Keratinocyte (primary cell): Measurements from ENCODE around the gene PLEKHA6. TPM values are rescaled to one million over a fixed set of nuclear protein-coding genes. Genes with fewer than 3 reads are reported as not detected.

Experiments used
- DNase-seq: peaks from one replicate; pipeline ENCODE4 v3.0.0-alpha.2; 2011; ENCODE audit warnings: low read depth, missing footprints, low spot score
- FAIRE-seq: peaks from 2 replicates; lab custom pipeline; 2011; peaks lifted over from hg19 to GRCh38; lab: Jason Lieb, UNC
- H2AFZ ChIP-seq: 2 replicates; pipeline ENCODE4 v1.6.0; 2012; ENCODE audit warnings: low read length, control low read depth, inconsistent platforms; ENCODE audit not compliant: control insufficient read depth
- H3K27ac ChIP-seq: 2 replicates; pipeline ENCODE4 v1.5.1; 2011; ENCODE audit warnings: low read length; ENCODE audit not compliant: control insufficient read depth, insufficient read depth
- H3K27me3 ChIP-seq: 3 replicates; pipeline ENCODE4 v1.6.0; 2011; ENCODE audit warnings: low read length; ENCODE audit not compliant: control insufficient read depth, insufficient read depth; ENCODE audit errors: extremely low read depth
- H3K36me3 ChIP-seq, 2 experiments: 2 replicates in 1 of 2; 3 replicates in 1 of 2; pipeline ENCODE4 v1.5.1; 2011; ENCODE audit warnings: low read length in 2 of 2, mild to moderate bottlenecking in 1 of 2; ENCODE audit not compliant: control insufficient read depth in 2 of 2, insufficient read depth in 2 of 2; ENCODE audit errors: extremely low read depth in 1 of 2
- H3K4me1 ChIP-seq: 3 replicates; pipeline ENCODE4 v1.5.1; 2011; ENCODE audit warnings: low read length; ENCODE audit not compliant: control insufficient read depth, insufficient read depth; ENCODE audit errors: extremely low read depth
- H3K4me2 ChIP-seq: 3 replicates; pipeline ENCODE4 v1.6.0; 2011; ENCODE audit warnings: low read depth, low read length; ENCODE audit not compliant: control insufficient read depth, insufficient read depth; ENCODE audit errors: extremely low read depth
- H3K4me3 ChIP-seq, 3 experiments: fragments of 200-600 bp in 1 of 3; sonication (generic) in 1 of 3; 2 replicates in 2 of 3; 3 replicates in 1 of 3; pipeline ENCODE4 v1.5.1; 2011 to 2016; ENCODE audit warnings: low read length in 3 of 3, mild to moderate bottlenecking in 3 of 3, control low read depth in 2 of 3, inconsistent platforms in 1 of 3, low read depth in 1 of 3, mixed read lengths in 1 of 3, mixed run types in 1 of 3, moderate library complexity in 1 of 3; ENCODE audit not compliant: control insufficient read depth in 2 of 3, insufficient read depth in 2 of 3; ENCODE audit errors: extremely low read depth in 1 of 3
- H3K79me2 ChIP-seq: 2 replicates; pipeline ENCODE4 v1.6.0; 2012; ENCODE audit warnings: low read length; ENCODE audit not compliant: control insufficient read depth, insufficient read depth
- H3K9ac ChIP-seq: 3 replicates; pipeline ENCODE4 v1.6.0; 2011; ENCODE audit warnings: low read length; ENCODE audit not compliant: control insufficient read depth, insufficient read depth; ENCODE audit errors: extremely low read depth
- H3K9me1 ChIP-seq: 3 replicates; pipeline ENCODE4 v1.6.0; 2011; ENCODE audit warnings: low read length; ENCODE audit not compliant: control insufficient read depth, insufficient read depth; ENCODE audit errors: extremely low read depth
- H3K9me3 ChIP-seq: 2 replicates; pipeline ENCODE4 v1.5.1; 2012; ENCODE audit warnings: low read depth, low read length; ENCODE audit not compliant: control insufficient read depth
- H4K20me1 ChIP-seq: 3 replicates; pipeline ENCODE4 v1.6.0; 2011; ENCODE audit warnings: low read length; ENCODE audit not compliant: control insufficient read depth, insufficient read depth; ENCODE audit errors: extremely low read depth
- EZH2 ChIP-seq: IDR thresholded peaks from one replicate; pipeline ENCODE4 v1.6.1; 2012; ENCODE audit warnings: inconsistent platforms, mild to moderate bottlenecking, low read length, moderate library complexity
- dilution Hi-C: fragments of 300-500 bp; cut with MboI; formaldehyde crosslinking; loops from one replicate; pipeline ENCODE4 v1.7.0; 2020; ENCODE audit warnings: low sequenced_read_pairs; ENCODE audit not compliant: extremely low pct_ligation_motif_present
- polyA plus RNA-seq, 5 experiments: library from polyadenylated mRNA; depleted of rRNA in 3 of 5; stranded (reverse) in 3 of 5; stranded (forward) in 1 of 5; unstranded in 1 of 5; fragments of >200 nt; gene quantifications; 1 replicate in 1 of 5; 2 replicates in 3 of 5; 3 replicates in 1 of 5; pipeline versions ENCODE4 v1.2.1 to v1.2.3, GENCODE V29; 2011 to 2012; ENCODE audit warnings: missing spikeins in 2 of 5, low read depth in 1 of 5, low replicate concordance in 1 of 5
- TF ChIP-seq, protein P1 (sequence below), 3 experiments: IDR thresholded peaks in 1 of 3; conservative IDR thresholded peaks in 1 of 3; optimal IDR thresholded peaks in 1 of 3; 2 replicates in 2 of 3; 3 replicates in 1 of 3; pipeline versions ENCODE3 to v1.5.1; 2011; ENCODE audit warnings: low read length in 3 of 3, mild to moderate bottlenecking in 3 of 3, moderate library complexity in 2 of 3, control low read depth in 1 of 3, inconsistent platforms in 1 of 3; ENCODE audit not compliant: insufficient read depth in 2 of 3; ENCODE audit errors: extremely low read depth in 1 of 3

Gene PLEKHA6
- polyA plus RNA-seq, 1 donor (not counting 4 experiments of a cell fraction or from before 2014, with no cell fraction given): 1.5 TPM

DNA sequence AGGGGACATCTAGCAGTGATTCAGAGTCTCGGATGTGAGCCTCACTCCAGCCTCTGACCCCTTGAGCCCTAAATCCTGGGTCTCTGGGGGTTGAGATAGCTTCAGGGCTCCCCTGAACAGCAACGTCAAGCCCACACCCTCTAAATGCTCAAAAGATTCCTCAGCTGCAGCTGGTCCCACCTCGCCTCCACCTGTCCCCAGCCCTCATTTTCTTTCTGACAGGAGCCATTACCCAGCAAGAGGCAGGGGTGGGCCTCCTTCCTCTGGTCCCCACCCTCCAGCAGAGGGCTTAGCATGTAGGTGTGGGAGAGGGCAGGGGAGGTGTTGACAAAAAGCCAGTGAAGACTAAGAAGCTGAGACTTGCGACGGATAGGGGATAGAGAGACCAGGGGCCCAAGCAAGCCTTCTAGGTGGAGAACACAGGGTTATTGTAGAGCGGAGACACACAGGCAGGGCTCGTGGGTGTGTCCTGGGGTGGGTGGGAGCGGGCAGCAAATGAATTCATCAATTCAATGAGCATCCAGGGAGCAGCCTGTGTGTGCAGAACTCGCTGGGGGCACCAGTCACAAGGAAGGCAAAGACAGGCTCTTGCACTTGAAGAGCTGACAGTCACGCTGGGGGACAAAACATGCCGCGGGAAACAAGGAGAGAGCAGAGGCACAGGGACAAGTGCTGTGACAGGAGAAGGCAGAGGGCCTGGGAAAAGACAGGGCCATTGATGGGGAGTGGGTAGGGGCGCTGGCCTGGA lies 97.0 kb downstream of the PLEKHA6 start:
- H2AFZ ChIP-seq: no peak overlapping the region
- TF ChIP-seq, protein P1, sequence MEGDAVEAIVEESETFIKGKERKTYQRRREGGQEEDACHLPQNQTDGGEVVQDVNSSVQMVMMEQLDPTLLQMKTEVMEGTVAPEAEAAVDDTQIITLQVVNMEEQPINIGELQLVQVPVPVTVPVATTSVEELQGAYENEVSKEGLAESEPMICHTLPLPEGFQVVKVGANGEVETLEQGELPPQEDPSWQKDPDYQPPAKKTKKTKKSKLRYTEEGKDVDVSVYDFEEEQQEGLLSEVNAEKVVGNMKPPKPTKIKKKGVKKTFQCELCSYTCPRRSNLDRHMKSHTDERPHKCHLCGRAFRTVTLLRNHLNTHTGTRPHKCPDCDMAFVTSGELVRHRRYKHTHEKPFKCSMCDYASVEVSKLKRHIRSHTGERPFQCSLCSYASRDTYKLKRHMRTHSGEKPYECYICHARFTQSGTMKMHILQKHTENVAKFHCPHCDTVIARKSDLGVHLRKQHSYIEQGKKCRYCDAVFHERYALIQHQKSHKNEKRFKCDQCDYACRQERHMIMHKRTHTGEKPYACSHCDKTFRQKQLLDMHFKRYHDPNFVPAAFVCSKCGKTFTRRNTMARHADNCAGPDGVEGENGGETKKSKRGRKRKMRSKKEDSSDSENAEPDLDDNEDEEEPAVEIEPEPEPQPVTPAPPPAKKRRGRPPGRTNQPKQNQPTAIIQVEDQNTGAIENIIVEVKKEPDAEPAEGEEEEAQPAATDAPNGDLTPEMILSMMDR (optimal IDR thresholded peaks at IDR 0.05 in 1 of 3, IDR thresholded peaks at IDR 0.05 in 1 of 3, conservative IDR thresholded peaks at IDR 0.05 in 1 of 3; ENCODE audit: extremely low read depth in 1 of 3, insufficient read depth in 2 of 3, low read length in 3 of 3): no peak
- no peak for TF ChIP-seq EZH2
- H3K36me3 ChIP-seq: peaks cover 2 to 16% of the 10 kb centered on the region in 2 experiments
- H3K9me1 ChIP-seq: no peaks in the 10 kb centered on the region
- no peak overlapping the region for H3K4me2 ChIP-seq
- dilution Hi-C loops: no loop called here
- no peak for DNase-seq
- H3K4me3 ChIP-seq: no peak overlapping the region
- H3K9ac ChIP-seq: no peak overlapping the region
- H4K20me1 ChIP-seq: no peaks in the 10 kb centered on the region
- no peaks in the 10 kb centered on the region for H3K27me3 ChIP-seq
- H3K9me3 ChIP-seq: no peaks in the 10 kb centered on the region
- H3K27ac ChIP-seq: no peak overlapping the region
- no peaks in the 10 kb centered on the region for H3K4me1 ChIP-seq
- no peaks in the 10 kb centered on the region for H3K79me2 ChIP-seq
- no peak for FAIRE-seq

DNA sequence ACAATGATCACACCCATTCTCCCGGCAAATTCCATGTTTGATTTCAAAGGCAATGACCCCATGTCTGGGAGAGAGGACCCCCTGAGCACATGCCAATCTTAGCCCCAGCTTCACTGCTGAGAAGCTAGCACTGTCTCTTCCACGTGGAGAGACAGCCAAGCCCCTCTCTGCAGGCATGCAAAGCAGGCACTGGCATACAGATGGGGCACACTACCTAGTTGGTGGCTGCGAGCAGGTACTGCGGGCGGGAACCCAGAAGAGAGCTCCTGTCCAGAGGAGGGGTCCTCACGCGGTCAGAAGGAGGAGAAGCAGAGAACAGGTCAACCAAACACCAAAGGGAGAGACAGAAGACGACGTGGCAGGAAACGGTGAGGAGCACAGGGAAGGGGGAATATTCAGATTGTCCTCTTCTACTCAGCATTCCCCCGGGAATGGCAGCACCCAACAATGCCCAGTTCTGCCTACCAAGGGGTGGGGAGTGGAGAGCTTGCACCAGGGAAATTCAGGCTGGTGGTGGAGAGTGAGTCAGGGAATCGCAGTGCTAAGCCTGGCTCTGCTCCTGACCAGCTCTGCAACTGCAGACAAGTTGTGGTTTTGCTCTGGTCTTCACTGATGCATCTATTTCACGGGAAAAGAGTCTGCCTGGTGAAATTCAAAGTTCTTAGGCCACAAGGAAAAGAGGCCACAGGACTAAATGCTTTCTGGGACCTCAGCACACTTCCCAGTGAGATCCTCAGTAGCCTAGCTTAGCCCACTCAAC lies 97.8 kb downstream of the PLEKHA6 start:
- Histone ChIP-seq H3K9me3 (no peaks in the 10 kb centered on the region), H3K79me2 (no peaks in the 10 kb centered on the region), H3K27ac (no peak overlapping the region), H3K36me3 (peaks cover 2 to 12% of the 10 kb centered on the region in 2 experiments), H3K4me3 (no peak overlapping the region), H3K9ac (no peak overlapping the region), H4K20me1 (no peaks in the 10 kb centered on the region), H3K4me2 (no peak overlapping the region), H3K4me1 (no peaks in the 10 kb centered on the region), H3K9me1 (no peaks in the 10 kb centered on the region), H2AFZ (no peak overlapping the region), H3K27me3 (no peaks in the 10 kb centered on the region)
- dilution Hi-C loops: no loop called here
- no peak for TF ChIP-seq EZH2
- TF ChIP-seq, protein P1 (optimal IDR thresholded peaks at IDR 0.05 in 1 of 3, IDR thresholded peaks at IDR 0.05 in 1 of 3, conservative IDR thresholded peaks at IDR 0.05 in 1 of 3; ENCODE audit: extremely low read depth in 1 of 3, insufficient read depth in 2 of 3, low read length in 3 of 3): no peak
- FAIRE-seq (no peak), DNase-seq (no peak)
